ENCODE data around the gene SNTB2.

DNA sequence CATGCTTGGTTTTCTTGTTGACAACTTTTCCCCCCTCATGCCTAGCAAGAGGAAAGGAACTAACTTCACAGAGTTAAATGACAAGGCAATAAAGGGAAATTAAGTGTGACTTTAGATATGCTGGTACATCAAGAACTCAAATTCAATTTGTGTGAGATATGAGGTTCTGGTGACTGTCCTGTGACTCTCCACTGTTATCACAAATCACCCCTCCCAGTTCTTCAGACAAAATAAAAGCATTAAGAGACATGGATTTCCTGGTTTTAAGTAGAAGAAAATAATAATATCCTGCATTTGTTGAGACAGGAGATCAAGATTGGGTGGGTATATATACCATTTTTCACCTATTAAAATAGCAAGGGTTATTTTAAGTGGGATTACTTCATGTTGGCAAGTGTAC lies 46.2 kb downstream of the SNTB2 start:
- TF ChIP-seq GABPA (IDR thresholded peaks at IDR 0.05; ENCODE audit: borderline replicate concordance, insufficient read depth, low read length) (no peak), POLR2AphosphoS5 (IDR thresholded peaks at IDR 0.05; ENCODE audit: low read depth, low read length) (no peak), GTF2F1 (IDR thresholded peaks at IDR 0.05; ENCODE audit: borderline replicate concordance, low read depth, low read length) (no peak), KDM1A (IDR thresholded peaks at IDR 0.05; ENCODE audit: borderline replicate concordance, low read length) (no peak), CTCF (IDR thresholded peaks at IDR 0.05; ENCODE audit: control extremely low read depth in 1 of 3, insufficient read depth in 1 of 3, low read depth in 1 of 3, low read length in 3 of 3) (no peak), EZH2 (IDR thresholded peaks at IDR 0.05; ENCODE audit: low read depth, low read length, severe bottlenecking) (no peak), POLR2A (IDR thresholded peaks at IDR 0.05; ENCODE audit: control extremely low read depth in 1 of 2, low read depth in 2 of 2, low read length in 2 of 2) (no peak)
- TF ChIP-seq, protein P1, sequence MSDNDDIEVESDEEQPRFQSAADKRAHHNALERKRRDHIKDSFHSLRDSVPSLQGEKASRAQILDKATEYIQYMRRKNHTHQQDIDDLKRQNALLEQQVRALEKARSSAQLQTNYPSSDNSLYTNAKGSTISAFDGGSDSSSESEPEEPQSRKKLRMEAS (IDR thresholded peaks at IDR 0.05): no peak
